Loucy (cell line): ENCODE measurements around the gene PEAR1.

Experiments used
- H2AFZ ChIP-seq: fragments of 200-600 bp; sonication (generic); 2 replicates; pipeline ENCODE4 v1.6.0; 2016; ENCODE audit warnings: antibody characterized with exemption, mild to moderate bottlenecking, low read length, moderate library complexity
- H3F3A ChIP-seq: fragments of 200-600 bp; 2 replicates; pipeline ENCODE4 v1.6.0; 2016; ENCODE audit warnings: antibody characterized with exemption, low read depth, mild to moderate bottlenecking
- H3K27me3 ChIP-seq: fragments of 200-600 bp; sonication (generic); 2 replicates; pipeline ENCODE4 v1.6.1; 2014; ENCODE audit warnings: low read length, mild to moderate bottlenecking; ENCODE audit not compliant: insufficient read depth, poor library complexity, severe bottlenecking
- H3K36me3 ChIP-seq: fragments of 200-600 bp; sonication (generic); 2 replicates; pipeline ENCODE4 v1.6.1; 2016; ENCODE audit warnings: low read length; ENCODE audit not compliant: insufficient read depth
- H3K4me1 ChIP-seq: fragments of 200-600 bp; sonication (generic); 2 replicates; pipeline ENCODE4 v1.5.1; 2014; ENCODE audit warnings: low read length, mild to moderate bottlenecking; ENCODE audit not compliant: insufficient read depth, poor library complexity, severe bottlenecking
- H3K4me2 ChIP-seq: fragments of 200-600 bp; sonication (generic); 2 replicates; pipeline ENCODE4 v1.6.0; 2014; ENCODE audit warnings: antibody characterized with exemption, low read length, low read depth, mild to moderate bottlenecking; ENCODE audit not compliant: poor library complexity, severe bottlenecking
- H3K4me3 ChIP-seq: fragments of 200-600 bp; sonication (generic); 2 replicates; pipeline ENCODE4 v1.5.1; 2014; ENCODE audit warnings: low read length, mild to moderate bottlenecking, mixed read lengths; ENCODE audit not compliant: poor library complexity, severe bottlenecking
- H3K79me2 ChIP-seq: fragments of 200-600 bp; sonication (generic); 2 replicates; pipeline ENCODE4 v1.6.1; 2014; ENCODE audit warnings: low read length; ENCODE audit not compliant: insufficient read depth
- H3K9ac ChIP-seq: fragments of 200-600 bp; sonication (generic); 2 replicates; pipeline ENCODE4 v1.6.0; 2014; ENCODE audit warnings: mild to moderate bottlenecking, low read depth, low read length, moderate library complexity; ENCODE audit not compliant: poor library complexity, severe bottlenecking
- H3K9me2 ChIP-seq: fragments of 200-600 bp; sonication (generic); replicated peaks from 2 replicates; pipeline ENCODE4 v1.6.1; 2016; ENCODE audit warnings: low read depth, low read length, mixed read lengths
- H3K9me3 ChIP-seq: fragments of 200-600 bp; sonication (generic); 2 replicates; pipeline ENCODE4 v1.6.1; 2014; ENCODE audit warnings: mild to moderate bottlenecking, antibody characterized with exemption, low read length, low read depth; ENCODE audit not compliant: insufficient read depth
- H4K20me1 ChIP-seq: fragments of 200-600 bp; sonication (generic); 2 replicates; pipeline ENCODE4 v1.6.0; 2014; ENCODE audit warnings: antibody characterized with exemption, low read length, mild to moderate bottlenecking; ENCODE audit not compliant: insufficient read depth, poor library complexity, severe bottlenecking
- EZH2phosphoT487 ChIP-seq: fragments of 200-600 bp; IDR thresholded peaks from 2 replicates; pipeline ENCODE4 v1.6.1; 2018; ENCODE audit warnings: antibody characterized with exemption, mild to moderate bottlenecking, moderate library complexity, borderline replicate concordance
- TF ChIP-seq, protein P1 (sequence below): fragments of 200-600 bp; sonication (generic); conservative IDR thresholded peaks from 2 replicates; pipeline ENCODE4 v1.5.1; 2014; ENCODE audit warnings: mild to moderate bottlenecking, antibody characterized with exemption, low read length

PEAR1 gene

DNA sequence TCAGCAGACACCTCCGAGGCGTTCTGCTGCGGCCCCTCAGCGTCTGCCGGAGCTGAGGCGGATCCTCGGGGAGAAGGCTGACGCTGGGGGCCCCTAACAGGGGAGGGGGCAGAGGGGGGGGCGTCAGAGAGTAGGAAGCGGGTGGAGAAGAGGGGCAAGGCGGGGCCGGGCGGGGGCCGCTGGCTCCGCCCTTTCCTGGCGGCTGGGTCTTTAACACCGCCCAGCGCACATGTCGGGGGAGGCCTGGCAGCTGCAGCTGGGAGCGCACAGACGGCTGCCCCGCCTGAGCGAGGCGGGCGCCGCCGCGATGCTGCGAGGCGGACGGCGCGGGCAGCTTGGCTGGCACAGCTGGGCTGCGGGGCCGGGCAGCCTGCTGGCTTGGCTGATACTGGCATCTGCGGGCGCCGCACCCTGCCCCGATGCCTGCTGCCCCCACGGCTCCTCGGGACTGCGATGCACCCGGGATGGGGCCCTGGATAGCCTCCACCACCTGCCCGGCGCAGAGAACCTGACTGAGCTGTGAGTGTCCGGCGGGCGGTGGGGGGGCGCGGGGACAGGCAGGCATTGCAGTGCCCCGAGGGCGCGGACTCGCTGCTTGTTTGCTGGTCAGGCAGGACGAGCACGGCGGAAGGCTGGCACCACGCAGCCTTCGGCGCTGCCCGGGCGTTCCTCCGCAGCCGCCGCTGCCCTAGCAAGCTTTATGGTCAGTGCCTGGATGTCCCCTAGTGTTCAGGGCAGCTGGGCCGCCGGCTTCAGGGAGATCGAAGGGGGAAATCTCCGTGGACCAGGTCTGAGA is 32.7 kb upstream of the PEAR1 start, which contains the start of gene NTRK1:
Gene NTRK1 (plus strand): TSS at position 238 of the 796 bp plus-strand sequence. CDS start 70 bp downstream, at position 308.
- H3K27me3 ChIP-seq, result no peaks in the 10 kb centered on the region

GRCh38 chr1:156862584-156862983 is 30.9 kb upstream of the PEAR1 start:
- H3K27me3 ChIP-seq, result no peaks in the 10 kb centered on the region
- H4K20me1 ChIP-seq, result no peaks in the 10 kb centered on the region
- no peaks in the 10 kb centered on the region for H3K79me2 ChIP-seq
- H3K4me3 ChIP-seq, result peak overlapping the region; percentile 20
- TF ChIP-seq, protein P1, sequence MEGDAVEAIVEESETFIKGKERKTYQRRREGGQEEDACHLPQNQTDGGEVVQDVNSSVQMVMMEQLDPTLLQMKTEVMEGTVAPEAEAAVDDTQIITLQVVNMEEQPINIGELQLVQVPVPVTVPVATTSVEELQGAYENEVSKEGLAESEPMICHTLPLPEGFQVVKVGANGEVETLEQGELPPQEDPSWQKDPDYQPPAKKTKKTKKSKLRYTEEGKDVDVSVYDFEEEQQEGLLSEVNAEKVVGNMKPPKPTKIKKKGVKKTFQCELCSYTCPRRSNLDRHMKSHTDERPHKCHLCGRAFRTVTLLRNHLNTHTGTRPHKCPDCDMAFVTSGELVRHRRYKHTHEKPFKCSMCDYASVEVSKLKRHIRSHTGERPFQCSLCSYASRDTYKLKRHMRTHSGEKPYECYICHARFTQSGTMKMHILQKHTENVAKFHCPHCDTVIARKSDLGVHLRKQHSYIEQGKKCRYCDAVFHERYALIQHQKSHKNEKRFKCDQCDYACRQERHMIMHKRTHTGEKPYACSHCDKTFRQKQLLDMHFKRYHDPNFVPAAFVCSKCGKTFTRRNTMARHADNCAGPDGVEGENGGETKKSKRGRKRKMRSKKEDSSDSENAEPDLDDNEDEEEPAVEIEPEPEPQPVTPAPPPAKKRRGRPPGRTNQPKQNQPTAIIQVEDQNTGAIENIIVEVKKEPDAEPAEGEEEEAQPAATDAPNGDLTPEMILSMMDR, result no peak
- TF ChIP-seq EZH2phosphoT487, result no peak
- H3K9ac ChIP-seq, result peak overlapping the region; percentile 50
- no peaks in the 10 kb centered on the region for H3F3A ChIP-seq
- peak overlapping the region; percentile 51 for H3K4me2 ChIP-seq
- peaks cover 58% of the 10 kb centered on the region for H3K4me1 ChIP-seq
- no peaks in the 10 kb centered on the region for H3K9me3 ChIP-seq
- H3K36me3 ChIP-seq, result no peaks in the 10 kb centered on the region
- H3K9me2 ChIP-seq, result no peaks in the 10 kb centered on the region
- no peak overlapping the region for H2AFZ ChIP-seq

More for the DNA sequence above, 32.7 kb upstream of the PEAR1 start, which contains the start of gene NTRK1:
- H3K4me2 ChIP-seq, result peak within 1 kb of the TSS; percentile 59
- no peaks in the 10 kb centered on the region for H3K36me3 ChIP-seq
- no peaks in the 10 kb centered on the region for H4K20me1 ChIP-seq
- H3K9ac ChIP-seq, result no peak within 1 kb of the TSS
- peak within 1 kb of the TSS; percentile 55 for H3K4me3 ChIP-seq
- peaks cover 42% of the 10 kb centered on the region for H3K4me1 ChIP-seq
- peak within 1 kb of the TSS; percentile 82 for H2AFZ ChIP-seq
- no peaks in the 10 kb centered on the region for H3F3A ChIP-seq
- no peaks in the 10 kb centered on the region for H3K9me3 ChIP-seq
- H3K9me2 ChIP-seq, result no peaks in the 10 kb centered on the region
- H3K79me2 ChIP-seq, result no peaks in the 10 kb centered on the region
- TF ChIP-seq, protein P1, result no peak
- TF ChIP-seq EZH2phosphoT487, result no peak

DNA sequence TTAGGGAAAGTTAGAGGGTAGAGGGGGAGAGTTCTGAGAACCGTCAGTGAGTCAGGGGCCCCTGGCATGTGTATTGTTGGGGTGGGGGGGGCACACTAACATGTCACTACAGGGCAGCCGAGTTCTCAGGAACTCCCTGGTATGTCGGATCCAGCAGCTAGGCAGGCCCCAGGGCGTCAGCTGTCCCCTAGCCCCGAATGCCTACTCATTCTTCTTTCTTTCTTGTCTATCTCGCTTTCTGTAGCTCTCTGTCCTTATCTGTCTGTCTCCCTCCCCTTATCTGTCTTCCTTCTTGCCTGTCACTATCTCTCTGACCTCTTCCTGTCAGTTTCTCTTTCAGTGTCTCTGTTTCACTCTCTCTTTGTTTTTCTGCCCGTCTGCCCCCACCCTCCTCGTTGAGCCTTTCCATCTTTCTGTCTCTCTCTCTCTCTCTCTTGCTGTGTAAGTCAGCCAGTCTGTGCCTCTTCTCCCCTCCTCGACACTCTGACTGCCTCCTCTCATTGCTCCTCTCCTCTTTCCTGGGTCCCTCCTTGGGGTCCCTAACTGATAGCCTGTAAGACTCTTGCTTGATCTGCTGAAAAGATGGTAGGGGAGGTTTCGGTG is 30.4 kb upstream of the PEAR1 start:
- Histone ChIP-seq H4K20me1 (no peaks in the 10 kb centered on the region), H3K36me3 (no peaks in the 10 kb centered on the region), H3K4me2 (peak overlapping the region; percentile 51), H3K4me3 (peak overlapping the region; percentile 20), H3K27me3 (no peaks in the 10 kb centered on the region), H3K79me2 (no peaks in the 10 kb centered on the region), H3K9me2 (no peaks in the 10 kb centered on the region), H3K9ac (peak overlapping the region; percentile 50), H2AFZ (peak overlapping the region; percentile 30; the same call in 1 of the 2 replicates), H3K9me3 (no peaks in the 10 kb centered on the region), H3K4me1 (peaks cover 62% of the 10 kb centered on the region), H3F3A (no peaks in the 10 kb centered on the region)
- TF ChIP-seq EZH2phosphoT487, result no peak
- TF ChIP-seq, protein P1, result no peak
